H9 (cell line): ENCODE measurements around the gene SRP72. TPM values are rescaled to one million over a fixed set of nuclear protein-coding genes. Genes with fewer than 3 reads are reported as not detected.
A peak's percentile ranks its signal among the peaks of the same experiment; 100 is the strongest.

Experiments
- DNase-seq: peaks from one replicate; pipeline ENCODE4 v3.0.0-alpha.2; 2017
- H2AFZ ChIP-seq: one replicate; pipeline ENCODE4 v1.6.1; 2013; ENCODE audit warnings: mild to moderate bottlenecking, low read length, control low read depth, moderate library complexity
- H2AK5ac ChIP-seq: 2 replicates; pipeline ENCODE4 v1.6.1; 2013; ENCODE audit warnings: low read length, control low read depth, mixed read lengths; ENCODE audit not compliant: insufficient read length
- H2BK120ac ChIP-seq: one replicate; pipeline ENCODE4 v1.6.1; 2013; ENCODE audit warnings: low read depth, mild to moderate bottlenecking, low read length, control low read depth, inconsistent platforms; ENCODE audit not compliant: poor library complexity, severe bottlenecking
- H2BK12ac ChIP-seq: 2 replicates; pipeline ENCODE4 v1.6.1; 2013; ENCODE audit warnings: low read length, control low read depth, mixed read lengths, low read depth; ENCODE audit not compliant: insufficient read length
- H2BK15ac ChIP-seq: 2 replicates; pipeline ENCODE4 v1.6.1; 2013; ENCODE audit warnings: low read depth, low read length, control low read depth
- H2BK20ac ChIP-seq: one replicate; pipeline ENCODE4 v1.6.1; 2013; ENCODE audit warnings: low read depth, mild to moderate bottlenecking, low read length, control low read depth, inconsistent platforms; ENCODE audit not compliant: poor library complexity, severe bottlenecking
- H2BK5ac ChIP-seq: 2 replicates; pipeline ENCODE4 v1.6.1; 2013; ENCODE audit warnings: low read length, control low read depth, mixed read lengths; ENCODE audit not compliant: insufficient read length
- H3K14ac ChIP-seq: 2 replicates; pipeline ENCODE4 v1.6.1; 2013; ENCODE audit warnings: low read length, control low read depth; ENCODE audit not compliant: insufficient read depth
- H3K18ac ChIP-seq: 2 replicates; pipeline ENCODE4 v1.6.1; 2013; ENCODE audit warnings: low read depth, mild to moderate bottlenecking, mixed read lengths, low read length, control low read depth; ENCODE audit not compliant: insufficient read length
- H3K23ac ChIP-seq: 2 replicates; pipeline ENCODE4 v1.6.1; 2013; ENCODE audit warnings: low read length, control low read depth, mixed read lengths, low read depth; ENCODE audit not compliant: insufficient read length
- H3K23me2 ChIP-seq: 2 replicates; pipeline ENCODE4 v1.6.1; 2013; ENCODE audit warnings: low read depth, mild to moderate bottlenecking, mixed read lengths, low read length, control low read depth; ENCODE audit not compliant: insufficient read length, poor library complexity, severe bottlenecking
- H3K27ac ChIP-seq: 2 replicates; pipeline ENCODE4 v1.5.1; 2013; ENCODE audit warnings: low read length, control low read depth, mixed read lengths, low read depth; ENCODE audit not compliant: insufficient read length
- H3K27me3 ChIP-seq: 2 replicates; pipeline ENCODE4 v1.6.1; 2013; ENCODE audit warnings: low read length, control low read depth, inconsistent platforms; ENCODE audit not compliant: insufficient read depth
- H3K4ac ChIP-seq: 2 replicates; pipeline ENCODE4 v1.6.1; 2013; ENCODE audit warnings: low read depth, mild to moderate bottlenecking, control low read depth, inconsistent platforms, low read length, moderate library complexity
- H3K4me1 ChIP-seq: 2 replicates; pipeline ENCODE4 v1.6.1; 2013; ENCODE audit warnings: low read length, control low read depth, inconsistent platforms; ENCODE audit not compliant: insufficient read depth
- H3K4me2 ChIP-seq: 2 replicates; pipeline ENCODE4 v1.6.1; 2013; ENCODE audit warnings: low read length, control low read depth, mixed read lengths; ENCODE audit not compliant: insufficient read length, insufficient read depth
- H3K56ac ChIP-seq: 2 replicates; pipeline ENCODE4 v1.6.1; 2013; ENCODE audit warnings: low read depth, mild to moderate bottlenecking, mixed read lengths, low read length, control low read depth; ENCODE audit not compliant: insufficient read length
- H3K79me1 ChIP-seq: 2 replicates; pipeline ENCODE4 v1.6.1; 2013; ENCODE audit warnings: low read depth, mild to moderate bottlenecking, moderate library complexity, low read length, control low read depth, inconsistent platforms; ENCODE audit not compliant: insufficient read depth, poor library complexity, severe bottlenecking
- H3K79me2 ChIP-seq: 2 replicates; pipeline ENCODE4 v1.6.1; 2013; ENCODE audit warnings: low read length, control low read depth, inconsistent platforms; ENCODE audit not compliant: insufficient read depth
- H3K9ac ChIP-seq: 2 replicates; pipeline ENCODE4 v1.6.1; 2013; ENCODE audit warnings: low read length, control low read depth, mixed read lengths; ENCODE audit not compliant: insufficient read length; ENCODE audit errors: extremely low read depth
- H3K9me3 ChIP-seq: one replicate; pipeline ENCODE4 v1.6.1; 2013; ENCODE audit warnings: low read depth, low read length, inconsistent platforms; ENCODE audit not compliant: control insufficient read depth
- H3T11ph ChIP-seq: one replicate; pipeline ENCODE4 v1.6.1; 2013; ENCODE audit warnings: mild to moderate bottlenecking, low read length, control low read depth, inconsistent platforms
- H4K20me1 ChIP-seq: one replicate; pipeline ENCODE4 v1.6.1; 2013; ENCODE audit not compliant: control insufficient read depth, insufficient read length, insufficient read depth
- H4K5ac ChIP-seq: 2 replicates; pipeline ENCODE4 v1.6.1; 2013; ENCODE audit warnings: low read depth, mild to moderate bottlenecking, mixed read lengths, low read length, control low read depth; ENCODE audit not compliant: insufficient read length
- H4K8ac ChIP-seq: replicated peaks from 2 replicates; pipeline ENCODE4 v1.6.1; 2013; ENCODE audit warnings: low read length, control low read depth, mixed read lengths, low read depth; ENCODE audit not compliant: insufficient read length
- H4K91ac ChIP-seq: 2 replicates; pipeline ENCODE4 v1.6.1; 2013; ENCODE audit warnings: low read depth, mild to moderate bottlenecking, moderate library complexity, mixed read lengths, low read length, control low read depth; ENCODE audit not compliant: insufficient read length
- H3K27ac Mint-ChIP-seq, 3 experiments: 2 replicates in 2 of 3; 3 replicates in 1 of 3; pipeline ENCODE4 v1.8.0; 2020 to 2021; ENCODE audit warnings: mixed read lengths in 3 of 3, mild to moderate bottlenecking in 1 of 3, moderate library complexity in 1 of 3
- H3K27me3 Mint-ChIP-seq: 2 replicates; pipeline ENCODE4 v1.8.0; 2021; ENCODE audit warnings: low read depth, mild to moderate bottlenecking, moderate library complexity, mixed read lengths
- H3K36me3 Mint-ChIP-seq, 3 experiments: 2 replicates in 2 of 3; 3 replicates in 1 of 3; pipeline ENCODE4 v1.8.0; 2020 to 2021; ENCODE audit warnings: low read depth in 3 of 3, mixed read lengths in 3 of 3; ENCODE audit not compliant: insufficient read depth in 1 of 3
- H3K4me1 Mint-ChIP-seq, 2 experiments: 2 replicates each; pipeline ENCODE4 v1.8.0; 2020; ENCODE audit warnings: mixed read lengths in 2 of 2
- H3K4me3 Mint-ChIP-seq, 2 experiments: 2 replicates in 1 of 2; 3 replicates in 1 of 2; pipeline ENCODE4 v1.8.0; 2020 to 2021; ENCODE audit warnings: mild to moderate bottlenecking in 2 of 2, mixed read lengths in 2 of 2, moderate library complexity in 1 of 2
- H3K9me3 Mint-ChIP-seq, 2 experiments: 2 replicates in 1 of 2; 3 replicates in 1 of 2; pipeline ENCODE4 v1.8.0; 2020; ENCODE audit warnings: mild to moderate bottlenecking in 2 of 2, mixed read lengths in 2 of 2, moderate library complexity in 1 of 2
- WGBS: extraction: QIAGEN DNeasy Blood & Tissue Kit; methylation state at CpG from one replicate; pipeline ENCODE4 v1.1.7; 2013; ENCODE audit warnings: missing lambda C conversion rate, low lambda C conversion rate, mixed read lengths; ENCODE audit not compliant: insufficient read length; ENCODE audit errors: extremely low coverage; 5-methylcytosine and 5-hydroxymethylcytosine counted together
- total RNA-seq: library from RNA; stranded (reverse); gene quantifications from 2 replicates; pipeline ENCODE4 v1.2.1, GENCODE V29; 2021
- TF ChIP-seq, protein P1 (sequence below): fragments of 200-600 bp; sonication (generic); conservative IDR thresholded peaks from 3 replicates; pipeline ENCODE4 v1.8.0; 2021; ENCODE audit warnings: antibody characterized with exemption, mild to moderate bottlenecking

The SRP72 gene
- total RNA-seq, 1 experiment from 2014 or later: 141 TPM

DNA sequence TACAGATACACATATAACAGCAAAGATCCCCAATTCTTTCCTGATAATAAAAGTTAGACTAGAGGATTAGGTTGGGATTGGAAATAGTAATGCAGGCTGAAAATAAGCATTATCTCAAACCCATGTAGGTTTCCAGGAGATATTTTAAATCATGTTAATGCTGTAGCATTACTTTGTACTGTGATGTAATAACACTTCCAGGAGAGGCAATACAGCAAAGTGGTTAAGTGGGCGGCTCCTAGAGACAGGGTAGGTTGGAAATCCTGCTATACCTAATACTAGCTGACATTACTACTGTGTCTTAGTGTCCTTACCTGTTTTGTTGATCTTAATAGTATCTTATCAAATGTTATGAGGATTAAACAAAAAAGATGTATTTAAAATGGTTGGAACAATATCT is 21.7 kb upstream of the SRP72 start:
- no peak overlapping the region for H4K91ac ChIP-seq
- no peak for DNase-seq
- WGBS: no CpG with 5 or more reads among the region's 1 CpG
- peaks cover 12% of the 10 kb centered on the region; the same call in 1 of the 2 replicates for H3K79me2 ChIP-seq
- Mint-ChIP-seq H3K4me3 (no peak overlapping the region), H3K4me1 (peaks cover 11 to 14% of the 10 kb centered on the region in 2 experiments), H3K9me3 (no peaks in the 10 kb centered on the region), H3K36me3 (peaks cover 71 to 92% (median 87%) of the 10 kb centered on the region in 3 experiments), H3K27me3 (no peaks in the 10 kb centered on the region), H3K27ac (peak overlapping the region in 1 of 3 experiments; percentile 58; a peak in 1 of 7 replicates)
- H3K27me3 ChIP-seq: no peaks in the 10 kb centered on the region
- H2BK5ac ChIP-seq: no peak overlapping the region
- H3K79me1 ChIP-seq: no peaks in the 10 kb centered on the region
- no peaks in the 10 kb centered on the region for H3K9me3 ChIP-seq
- H2AFZ ChIP-seq: no peak overlapping the region
- H3T11ph ChIP-seq: no peak overlapping the region
- H3K56ac ChIP-seq: no peak overlapping the region
- H3K23me2 ChIP-seq: no peaks in the 10 kb centered on the region
- H3K27ac ChIP-seq: no peak overlapping the region
- no peak overlapping the region for H3K14ac ChIP-seq
- no peaks in the 10 kb centered on the region for H4K20me1 ChIP-seq
- no peak overlapping the region for H2BK15ac ChIP-seq
- H2AK5ac ChIP-seq: no peak overlapping the region
- no peak overlapping the region for H2BK12ac ChIP-seq
- no peak overlapping the region for H4K5ac ChIP-seq
- H3K4me2 ChIP-seq: no peak overlapping the region
- no peak overlapping the region for H3K18ac ChIP-seq
- H2BK20ac ChIP-seq: no peak overlapping the region
- H4K8ac ChIP-seq: no peak overlapping the region
- no peak overlapping the region for H3K23ac ChIP-seq
- no peak overlapping the region for H2BK120ac ChIP-seq
- H3K4ac ChIP-seq: no peak overlapping the region
- H3K9ac ChIP-seq: no peak overlapping the region
- no peaks in the 10 kb centered on the region for H3K4me1 ChIP-seq
- TF ChIP-seq, protein P1, sequence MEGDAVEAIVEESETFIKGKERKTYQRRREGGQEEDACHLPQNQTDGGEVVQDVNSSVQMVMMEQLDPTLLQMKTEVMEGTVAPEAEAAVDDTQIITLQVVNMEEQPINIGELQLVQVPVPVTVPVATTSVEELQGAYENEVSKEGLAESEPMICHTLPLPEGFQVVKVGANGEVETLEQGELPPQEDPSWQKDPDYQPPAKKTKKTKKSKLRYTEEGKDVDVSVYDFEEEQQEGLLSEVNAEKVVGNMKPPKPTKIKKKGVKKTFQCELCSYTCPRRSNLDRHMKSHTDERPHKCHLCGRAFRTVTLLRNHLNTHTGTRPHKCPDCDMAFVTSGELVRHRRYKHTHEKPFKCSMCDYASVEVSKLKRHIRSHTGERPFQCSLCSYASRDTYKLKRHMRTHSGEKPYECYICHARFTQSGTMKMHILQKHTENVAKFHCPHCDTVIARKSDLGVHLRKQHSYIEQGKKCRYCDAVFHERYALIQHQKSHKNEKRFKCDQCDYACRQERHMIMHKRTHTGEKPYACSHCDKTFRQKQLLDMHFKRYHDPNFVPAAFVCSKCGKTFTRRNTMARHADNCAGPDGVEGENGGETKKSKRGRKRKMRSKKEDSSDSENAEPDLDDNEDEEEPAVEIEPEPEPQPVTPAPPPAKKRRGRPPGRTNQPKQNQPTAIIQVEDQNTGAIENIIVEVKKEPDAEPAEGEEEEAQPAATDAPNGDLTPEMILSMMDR: no peak
